Esophagus muscularis mucosa (tissue), 4 donors: ENCODE results near the gene DBP. TPM values are rescaled to one million over a fixed set of nuclear protein-coding genes. Genes with fewer than 3 reads are reported as not detected.

ENCODE experiments used
- DNase-seq: peaks from one replicate; pipeline ENCODE4 v3.0.0-alpha.2; 2017; ENCODE audit errors: extremely low spot score
- H3K27ac ChIP-seq, 4 donors: fragments of 200-600 bp; sonication (generic); replicated peaks in 1 of 4; 1 replicate in 3 of 4; 2 replicates in 1 of 4; pipeline ENCODE4 v1.5.1; 2016 to 2019; ENCODE audit warnings: mild to moderate bottlenecking in 1 of 4
- H3K27me3 ChIP-seq, 4 donors: fragments of 200-600 bp; sonication (generic); one replicate each; pipeline versions ENCODE4 v1.5.1 to v1.6.0; 2016 to 2019
- H3K36me3 ChIP-seq, 4 donors: fragments of 200-600 bp; sonication (generic); one replicate each; pipeline ENCODE4 v1.5.1; 2016 to 2019
- H3K4me1 ChIP-seq, 4 donors: fragments of 200-600 bp; sonication (generic); one replicate each; pipeline ENCODE4 v1.5.1; 2016 to 2019
- H3K4me3 ChIP-seq, 4 donors: fragments of 200-600 bp; sonication (generic); 1 replicate in 2 of 4; 2 replicates in 2 of 4; pipeline ENCODE4 v1.5.1; 2016 to 2019; ENCODE audit warnings: mild to moderate bottlenecking in 4 of 4, moderate library complexity in 1 of 4
- H3K9me3 ChIP-seq, 4 donors: fragments of 200-600 bp; sonication (generic); 1 replicate in 3 of 4; 2 replicates in 1 of 4; pipeline ENCODE4 v1.5.1; 2016 to 2019
- EP300 ChIP-seq: sonication (generic); formaldehyde crosslinking; IDR thresholded peaks from one replicate; pipeline ENCODE4 v1.6.1; 2017; ENCODE audit warnings: antibody characterized with exemption
- POLR2A ChIP-seq: fragments of 450-650 bp; IDR thresholded peaks from one replicate; pipeline ENCODE4 v1.6.1; 2017; ENCODE audit warnings: antibody characterized with exemption, moderate library complexity, mild to moderate bottlenecking, low read depth
- POLR2AphosphoS5 ChIP-seq, 2 donors: sonication (generic); formaldehyde crosslinking; IDR thresholded peaks; one replicate each; pipeline ENCODE4 v1.6.1; 2017; ENCODE audit warnings: antibody characterized with exemption in 2 of 2
- WGBS: methylation state at CpG from one replicate; pipeline ENCODE4 v1.1.5; 2018; 5-methylcytosine and 5-hydroxymethylcytosine counted together
- intact Hi-C: fragments of 100-400 bp; cut with DNase I; formaldehyde crosslinking; loops from one replicate; pipeline ENCODE4 v1.15.1; 2023
- total RNA-seq, 4 donors: library from RNA; depleted of rRNA; stranded (reverse); fragments of >200 nt; gene quantifications; one replicate each; pipeline versions ENCODE4 v1.1.0 to v1.2.1, GENCODE V29; 2016
- TF ChIP-seq, protein P1 (sequence below), 3 experiments: fragments of 200-600 bp in 2 of 3; fragments of 450-650 bp in 1 of 3; sonication (generic) in 2 of 3; IDR thresholded peaks; one replicate each; pipeline ENCODE4 v1.5.1; 2017 to 2019; ENCODE audit warnings: antibody characterized with exemption in 3 of 3, mild to moderate bottlenecking in 2 of 3, moderate library complexity in 1 of 3

DBP gene
- total RNA-seq, 4 donors from 2014 or later = 3.0 to 9.3 (median 7.2) TPM

DNA sequence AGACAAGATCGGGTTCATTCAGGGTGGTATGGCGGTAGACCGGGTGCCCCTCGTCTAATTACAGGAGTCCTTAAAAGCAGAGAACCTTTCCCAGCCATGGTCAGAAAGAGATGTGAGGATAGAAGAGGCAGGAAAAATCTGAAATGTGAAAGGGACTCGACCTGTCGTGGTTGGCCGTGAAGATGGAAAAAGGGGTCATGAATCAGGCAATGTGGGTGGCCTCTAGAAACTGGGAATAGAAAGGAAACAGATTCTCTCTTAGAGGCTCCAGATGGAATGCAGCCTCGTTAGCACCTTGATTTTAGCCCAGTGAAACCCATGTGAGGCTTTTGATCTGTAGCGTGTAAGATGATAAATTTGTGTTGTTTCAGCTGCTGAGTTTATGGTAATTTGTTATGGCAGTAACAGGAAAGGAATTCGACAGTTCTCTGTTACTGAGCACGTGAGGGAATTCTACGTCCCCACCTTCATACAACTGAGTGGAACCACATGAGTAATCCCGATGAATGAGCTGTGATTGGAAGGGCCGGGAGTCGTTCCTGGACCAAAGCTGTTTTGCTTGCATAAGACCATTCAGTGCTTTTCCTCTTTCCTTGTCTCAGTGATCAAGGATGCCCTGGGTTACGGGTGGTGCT, 19.8 kb upstream of the DBP start:
- TF ChIP-seq POLR2A (no peak), EP300 (no peak), POLR2AphosphoS5 (IDR thresholded peaks at IDR 0.05) (no peak)
- TF ChIP-seq, protein P1, sequence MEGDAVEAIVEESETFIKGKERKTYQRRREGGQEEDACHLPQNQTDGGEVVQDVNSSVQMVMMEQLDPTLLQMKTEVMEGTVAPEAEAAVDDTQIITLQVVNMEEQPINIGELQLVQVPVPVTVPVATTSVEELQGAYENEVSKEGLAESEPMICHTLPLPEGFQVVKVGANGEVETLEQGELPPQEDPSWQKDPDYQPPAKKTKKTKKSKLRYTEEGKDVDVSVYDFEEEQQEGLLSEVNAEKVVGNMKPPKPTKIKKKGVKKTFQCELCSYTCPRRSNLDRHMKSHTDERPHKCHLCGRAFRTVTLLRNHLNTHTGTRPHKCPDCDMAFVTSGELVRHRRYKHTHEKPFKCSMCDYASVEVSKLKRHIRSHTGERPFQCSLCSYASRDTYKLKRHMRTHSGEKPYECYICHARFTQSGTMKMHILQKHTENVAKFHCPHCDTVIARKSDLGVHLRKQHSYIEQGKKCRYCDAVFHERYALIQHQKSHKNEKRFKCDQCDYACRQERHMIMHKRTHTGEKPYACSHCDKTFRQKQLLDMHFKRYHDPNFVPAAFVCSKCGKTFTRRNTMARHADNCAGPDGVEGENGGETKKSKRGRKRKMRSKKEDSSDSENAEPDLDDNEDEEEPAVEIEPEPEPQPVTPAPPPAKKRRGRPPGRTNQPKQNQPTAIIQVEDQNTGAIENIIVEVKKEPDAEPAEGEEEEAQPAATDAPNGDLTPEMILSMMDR (IDR thresholded peaks at IDR 0.05) = no peak
- intact Hi-C loops = no loop called here
- WGBS = 54% methylated on average over 16 of the region's 16 CpGs
- no peak overlapping the region for H3K4me3 ChIP-seq
- no peaks in the 10 kb centered on the region for H3K9me3 ChIP-seq
- no peak overlapping the region for H3K27ac ChIP-seq
- H3K36me3 ChIP-seq = no peaks in the 10 kb centered on the region
- H3K27me3 ChIP-seq = no peaks in the 10 kb centered on the region
- H3K4me1 ChIP-seq = peaks cover 3 to 15% (median 14%) of the 10 kb centered on the region in 4 donors
- DNase-seq = no peak

DNA sequence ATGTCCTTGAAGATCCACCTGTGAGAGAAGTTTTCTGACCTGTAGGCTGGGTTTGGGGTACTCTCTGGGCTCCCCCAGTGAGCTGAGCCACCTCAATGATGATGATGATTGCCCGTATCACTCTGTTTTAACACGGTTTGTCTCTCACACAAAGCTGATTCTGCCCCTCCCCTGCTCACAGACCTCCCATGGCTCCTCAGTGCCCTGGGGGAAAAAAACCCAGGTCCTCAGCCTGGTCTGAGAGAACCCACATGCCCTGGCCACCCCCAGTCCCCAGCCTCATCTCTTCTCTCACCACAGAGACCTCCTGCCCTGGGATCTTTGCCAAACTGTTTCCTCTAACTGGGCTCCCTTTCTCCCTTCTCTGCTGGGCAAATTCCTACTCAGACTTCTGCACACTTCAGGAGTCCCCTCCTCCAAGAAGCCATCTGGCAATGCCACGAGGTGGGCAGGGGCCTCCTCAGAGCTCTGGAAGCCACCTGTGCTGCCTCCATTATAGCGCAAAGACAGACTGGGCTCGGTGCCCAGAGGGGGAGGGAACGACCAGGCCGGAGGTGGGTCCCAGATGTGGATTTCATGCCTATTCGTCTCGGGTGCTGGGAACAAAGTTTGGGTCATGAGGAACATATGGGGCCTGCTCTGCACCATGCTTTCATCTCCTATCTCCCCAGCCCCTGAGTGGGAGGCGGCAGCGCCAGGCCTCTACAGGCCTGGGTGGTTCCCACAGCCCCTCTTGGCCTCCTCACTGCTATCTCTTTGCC, 17.3 kb upstream of the DBP start:
- Histone ChIP-seq H3K27me3 (no peaks in the 10 kb centered on the region), H3K4me3 (no peak overlapping the region), H3K9me3 (no peaks in the 10 kb centered on the region), H3K4me1 (no peaks in the 10 kb centered on the region), H3K36me3 (no peaks in the 10 kb centered on the region), H3K27ac (no peak overlapping the region)
- intact Hi-C loops = no loop called here
- no peak for TF ChIP-seq EP300
- no peak for TF ChIP-seq POLR2A
- TF ChIP-seq, protein P1 (IDR thresholded peaks at IDR 0.05) = no peak
- no peak for TF ChIP-seq POLR2AphosphoS5 (IDR thresholded peaks at IDR 0.05)
- no peak for DNase-seq
- WGBS = 45% methylated on average over 7 of the region's 11 CpGs

DNA sequence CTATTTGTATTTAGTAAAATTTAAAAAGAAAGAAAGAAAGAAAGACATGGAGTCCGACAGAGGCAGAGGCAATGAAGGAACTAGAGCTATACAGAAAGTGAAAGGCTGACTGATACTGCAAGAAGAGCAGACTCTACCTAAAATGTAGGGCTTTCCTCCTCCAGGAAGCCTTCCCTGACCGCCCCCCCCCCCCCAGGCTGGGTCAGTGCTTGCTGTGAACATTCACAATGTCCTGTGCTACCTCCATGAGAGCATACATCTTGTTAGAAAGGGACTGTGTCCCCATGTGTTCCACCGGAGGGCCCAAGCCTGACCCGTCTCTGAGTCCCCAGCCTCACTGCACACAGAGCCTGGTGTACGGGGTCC, 14.5 kb upstream of the DBP start:
- intact Hi-C loops = no loop called here

DNA sequence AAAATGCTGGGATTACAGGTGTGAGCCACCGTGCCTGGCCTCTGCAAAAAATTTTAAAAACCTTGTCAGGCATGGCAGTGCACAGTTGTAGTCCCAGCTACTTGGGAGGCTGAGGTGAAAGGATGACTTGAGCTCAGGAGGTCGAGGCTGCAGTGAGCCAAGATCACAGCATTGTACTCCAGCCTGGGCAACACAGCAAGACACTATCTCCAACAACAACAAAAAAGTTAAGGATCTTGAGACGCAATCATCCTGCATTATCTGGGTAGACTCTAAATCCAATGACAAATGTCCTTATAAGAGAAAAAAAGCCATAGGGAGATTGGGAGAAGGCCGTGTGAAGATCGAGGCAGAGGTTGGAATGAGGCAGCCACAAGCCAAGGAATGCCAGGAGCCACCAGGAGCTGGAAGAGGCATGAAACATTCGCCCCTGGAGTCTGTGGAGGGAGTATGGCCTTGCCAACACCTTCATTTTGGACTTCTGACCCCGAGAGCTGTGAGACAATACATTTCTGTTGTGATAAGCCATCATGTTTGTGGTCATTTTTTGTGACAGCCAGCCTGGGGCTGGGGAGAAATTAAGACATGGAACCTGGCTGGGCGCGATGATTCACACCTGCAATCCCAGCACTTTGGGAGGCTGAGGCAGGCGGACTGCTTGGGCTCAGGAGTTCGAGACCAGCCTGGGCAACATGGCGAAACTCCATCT, 13.9 kb upstream of the DBP start:
- Histone ChIP-seq H3K27ac (no peak overlapping the region), H3K4me3 (no peak overlapping the region), H3K36me3 (no peaks in the 10 kb centered on the region), H3K4me1 (peaks cover under 1 to 8% (median 5%) of the 10 kb centered on the region in 4 donors), H3K9me3 (no peaks in the 10 kb centered on the region), H3K27me3 (no peaks in the 10 kb centered on the region)
- DNase-seq = no peak
- TF ChIP-seq EP300 (no peak), POLR2A (no peak), POLR2AphosphoS5 (IDR thresholded peaks at IDR 0.05) (no peak)
- TF ChIP-seq, protein P1 (IDR thresholded peaks at IDR 0.05) = no peak
- intact Hi-C loops = no loop called here
- 90% methylated on average over 12 of the region's 12 CpGs for WGBS

More for the DNA sequence above, 14.5 kb upstream of the DBP start:
- Histone ChIP-seq H3K4me1 (peaks cover 0 to 3% (median under 1%) of the 10 kb centered on the region in 4 donors), H3K27me3 (no peaks in the 10 kb centered on the region), H3K4me3 (no peak overlapping the region), H3K36me3 (no peaks in the 10 kb centered on the region), H3K9me3 (no peaks in the 10 kb centered on the region), H3K27ac (no peak overlapping the region)
- no peak for DNase-seq
- WGBS = 92% methylated on average over 2 of the region's 5 CpGs
- TF ChIP-seq EP300 (no peak), POLR2AphosphoS5 (IDR thresholded peaks at IDR 0.05) (no peak), POLR2A (no peak)
- TF ChIP-seq, protein P1 (IDR thresholded peaks at IDR 0.05) = no peak
